NCI-H2107 (cell line): ENCODE measurements around the gene CENPP.

Experiments
- DNase-seq: peaks from one replicate; lab custom pipeline; 2025; lab: John Stamatoyannopoulos, UW

CENPP gene

DNA sequence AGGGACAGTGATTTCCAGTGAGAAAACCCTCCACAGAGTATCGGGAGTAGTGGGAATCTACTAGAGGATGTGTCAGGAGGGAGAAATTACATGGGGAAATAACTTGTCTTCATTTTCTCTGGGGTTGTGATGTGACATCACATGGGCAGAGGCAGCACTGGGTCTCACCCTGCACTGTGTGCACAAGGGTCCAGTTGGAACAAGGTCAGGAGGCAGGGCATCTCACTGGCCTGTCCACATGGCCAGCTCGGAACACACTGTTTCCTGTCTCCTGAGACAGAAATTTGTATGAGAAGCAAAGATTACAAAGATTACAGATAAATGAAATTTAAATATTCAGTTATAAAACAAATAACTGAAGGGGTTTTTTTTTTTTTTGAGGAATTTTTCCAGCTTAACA is 272.6 kb downstream of the CENPP start:
- no peak for DNase-seq

DNA sequence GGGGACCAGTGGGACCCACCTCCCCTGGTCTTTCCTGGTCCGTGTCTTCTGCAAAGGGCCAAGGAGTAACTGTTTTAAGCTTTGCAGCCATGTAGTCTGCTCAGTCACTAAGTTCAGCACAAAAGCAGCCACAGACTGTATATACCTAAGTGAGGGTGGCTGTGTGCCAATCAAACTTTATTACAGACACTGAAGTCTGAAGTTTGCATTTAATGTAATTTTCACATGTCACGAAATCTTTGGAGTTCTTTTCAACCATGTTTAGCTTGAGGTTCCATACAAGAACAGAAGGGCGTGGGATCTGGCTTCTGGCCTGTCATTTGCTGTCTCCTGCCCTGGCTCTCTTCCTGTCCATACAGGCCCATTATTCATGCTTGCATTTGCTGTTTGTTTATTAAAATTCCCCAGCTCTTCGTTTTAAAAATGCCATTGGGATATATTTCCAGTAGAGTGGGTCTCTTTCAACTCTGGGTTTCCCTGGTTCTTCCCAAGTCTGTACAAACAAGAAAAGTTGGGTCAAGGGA is 274.2 kb downstream of the CENPP start:
- no peak for DNase-seq

DNA sequence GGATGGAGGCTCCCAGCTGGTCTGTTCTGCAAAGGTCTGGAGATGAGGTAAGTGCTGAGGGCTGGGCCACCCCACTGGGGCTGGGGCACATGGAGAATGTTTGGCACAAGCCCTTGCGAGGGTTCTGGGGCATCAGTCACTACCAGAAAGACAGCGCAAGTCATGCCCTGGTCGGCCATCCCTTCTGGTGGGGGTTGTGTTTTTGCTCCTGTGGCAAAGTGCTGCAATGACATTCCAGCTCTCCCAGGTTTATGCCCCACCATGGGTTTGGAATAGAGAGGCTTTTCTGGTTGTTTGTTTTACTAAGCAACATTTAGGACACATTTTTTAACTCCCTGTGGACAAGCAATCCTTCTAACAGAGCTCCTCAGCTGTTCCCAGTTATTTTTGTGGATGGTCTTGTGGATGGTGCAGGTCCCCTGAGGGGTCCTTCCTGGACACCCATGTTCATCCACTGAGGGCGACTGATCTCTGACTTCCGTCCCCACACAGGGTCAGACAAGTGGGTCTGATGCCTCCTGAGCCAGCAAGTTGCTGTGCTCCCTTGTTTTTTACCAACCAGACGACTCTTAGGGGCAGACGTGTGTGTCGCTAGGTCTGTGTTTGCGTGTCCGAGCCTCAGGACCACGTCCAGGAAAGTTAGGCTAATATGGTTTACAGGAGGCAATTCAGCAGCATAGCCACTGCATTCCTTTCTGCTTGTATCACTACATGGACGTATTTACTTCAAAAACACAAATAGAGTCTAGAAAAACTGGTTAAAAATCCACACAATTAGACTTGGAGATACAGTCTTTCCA is 274.9 kb downstream of the CENPP start:
- no peak for DNase-seq

DNA sequence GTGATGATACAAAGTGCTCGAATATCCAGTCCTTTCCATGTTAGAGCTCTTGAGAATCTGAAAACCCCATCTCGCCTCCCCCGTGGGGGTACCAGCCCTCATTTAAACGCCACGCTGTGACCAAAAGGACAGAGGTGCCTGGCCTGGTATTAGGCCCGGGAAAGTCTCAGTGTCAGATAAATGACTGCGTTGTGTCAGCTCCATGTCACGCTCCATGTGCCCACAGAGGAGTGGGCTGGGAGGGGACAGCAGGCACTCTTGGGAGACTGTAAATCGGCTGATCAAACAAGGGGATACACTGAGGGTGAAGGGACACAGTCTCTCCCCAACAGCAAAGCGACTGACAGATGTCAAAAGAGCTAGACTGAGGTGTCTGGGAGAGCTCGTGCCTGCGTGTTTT is 275.7 kb downstream of the CENPP start:
- DNase-seq, result no peak

DNA sequence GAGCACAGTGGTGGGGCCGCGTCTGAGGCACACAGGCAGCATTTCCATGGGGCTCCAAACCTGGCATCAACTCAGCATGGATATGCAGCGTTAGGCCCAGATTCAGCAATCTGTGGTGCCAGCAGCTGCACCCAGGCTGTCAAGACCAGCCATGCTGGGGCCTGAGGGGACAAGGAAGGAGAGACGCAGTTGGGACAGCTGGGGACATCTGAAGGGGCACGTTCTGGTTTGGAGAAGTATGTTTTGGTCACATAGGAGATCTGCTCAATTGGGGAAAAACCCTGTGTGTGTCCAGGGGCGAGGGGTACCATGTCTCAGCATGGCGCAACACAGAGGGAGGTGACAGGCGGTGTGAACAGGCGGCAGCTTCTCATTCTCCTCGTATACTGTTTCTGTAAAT is 276.7 kb downstream of the CENPP start:
- no peak for DNase-seq

DNA sequence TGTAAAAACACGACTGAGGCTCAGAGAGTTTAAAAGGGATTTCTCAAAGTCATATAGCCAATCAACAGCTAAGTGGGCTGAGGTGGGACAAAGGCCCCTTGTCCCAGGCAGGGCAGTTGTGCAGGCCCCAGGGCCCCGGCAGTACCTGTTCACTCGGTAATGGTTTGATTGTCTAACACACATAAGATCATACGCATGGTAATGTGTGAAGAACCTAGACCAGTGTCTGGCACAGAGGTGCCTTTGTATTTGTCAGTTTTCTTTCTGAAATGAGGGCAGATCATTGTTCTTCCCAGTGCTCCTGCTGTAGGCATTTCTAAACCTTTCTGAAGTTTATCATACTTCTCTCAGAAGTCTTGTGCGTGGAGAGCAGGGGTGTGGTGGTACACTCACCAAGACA is 277.3 kb downstream of the CENPP start:
- DNase-seq, result no peak

DNA sequence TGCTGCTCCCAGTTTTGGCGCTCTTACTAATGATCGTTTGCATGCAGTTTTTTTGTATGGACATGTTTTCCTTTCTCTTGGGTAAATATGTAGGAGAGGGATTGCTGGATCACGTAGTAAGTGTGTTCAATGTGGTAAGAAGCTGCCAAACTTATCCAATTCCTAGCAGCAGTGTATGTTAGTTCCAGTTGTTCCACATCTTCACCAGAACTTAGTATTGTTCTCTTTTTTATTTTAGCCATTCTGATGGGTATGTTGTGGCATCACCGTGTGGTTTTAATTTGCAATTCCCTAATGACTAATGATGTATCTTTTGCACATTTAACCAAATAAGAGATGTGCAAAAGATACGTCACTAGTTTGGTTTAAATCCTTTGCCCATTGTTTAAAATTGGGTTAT is 278.2 kb downstream of the CENPP start:
- DNase-seq, result no peak

DNA sequence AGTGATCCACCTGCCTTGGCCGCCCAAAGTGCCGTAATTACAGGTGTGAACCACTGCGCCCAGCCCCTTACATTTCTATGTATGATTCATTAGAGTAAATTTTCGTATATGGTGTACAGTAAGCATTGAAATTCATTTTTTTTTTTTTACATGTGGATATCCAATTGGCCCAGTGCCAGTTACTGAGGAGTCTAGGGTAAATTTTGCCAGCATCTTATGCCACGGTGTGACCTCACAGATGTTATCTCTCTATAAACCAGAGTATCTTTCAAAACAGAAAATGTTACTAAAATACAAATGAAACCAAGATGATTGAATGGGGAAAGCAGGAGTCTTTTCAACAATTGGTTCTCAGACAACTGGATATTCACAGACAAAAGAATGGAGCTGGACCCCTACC is 279.5 kb downstream of the CENPP start:
- no peak for DNase-seq

DNA sequence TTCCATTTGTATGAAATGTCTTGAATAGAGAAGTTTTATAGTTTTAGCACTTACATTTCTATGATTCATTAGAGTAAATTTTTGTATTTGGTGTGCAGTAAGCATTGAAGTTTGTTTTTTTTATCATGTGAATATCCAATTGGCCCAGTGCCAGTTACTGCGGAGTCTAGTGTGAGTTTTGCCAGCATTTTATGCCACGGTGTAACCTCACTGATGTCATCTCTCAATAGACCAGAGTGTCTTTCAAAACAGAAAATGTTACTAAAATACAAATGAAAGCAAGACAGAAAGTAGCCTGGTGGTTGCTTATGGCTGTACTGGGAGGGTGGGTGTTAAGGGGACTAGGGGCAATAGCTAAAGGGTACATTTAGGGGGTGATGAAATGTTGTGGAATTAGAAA is 281.3 kb downstream of the CENPP start:
- no peak for DNase-seq

DNA sequence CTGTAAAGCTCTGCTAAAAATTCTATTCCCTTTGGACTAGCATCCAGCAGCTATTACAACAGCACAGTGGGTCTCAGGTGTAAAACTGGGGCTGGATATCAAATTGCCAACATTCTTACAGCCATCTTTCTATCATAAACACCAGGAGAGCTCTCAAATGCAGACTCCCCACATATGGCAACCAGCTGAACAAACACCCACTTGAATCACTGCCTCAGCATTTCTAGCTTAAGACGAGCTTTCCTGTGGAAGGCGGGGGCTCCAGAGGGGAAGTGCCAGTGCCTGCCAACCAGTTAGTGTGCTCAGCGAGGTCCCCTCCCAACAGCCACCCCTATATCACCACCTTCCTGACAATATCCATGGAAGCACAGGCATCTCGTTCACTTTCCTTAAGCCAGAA is 282.0 kb downstream of the CENPP start:
- peak; percentile 76 for DNase-seq

DNA sequence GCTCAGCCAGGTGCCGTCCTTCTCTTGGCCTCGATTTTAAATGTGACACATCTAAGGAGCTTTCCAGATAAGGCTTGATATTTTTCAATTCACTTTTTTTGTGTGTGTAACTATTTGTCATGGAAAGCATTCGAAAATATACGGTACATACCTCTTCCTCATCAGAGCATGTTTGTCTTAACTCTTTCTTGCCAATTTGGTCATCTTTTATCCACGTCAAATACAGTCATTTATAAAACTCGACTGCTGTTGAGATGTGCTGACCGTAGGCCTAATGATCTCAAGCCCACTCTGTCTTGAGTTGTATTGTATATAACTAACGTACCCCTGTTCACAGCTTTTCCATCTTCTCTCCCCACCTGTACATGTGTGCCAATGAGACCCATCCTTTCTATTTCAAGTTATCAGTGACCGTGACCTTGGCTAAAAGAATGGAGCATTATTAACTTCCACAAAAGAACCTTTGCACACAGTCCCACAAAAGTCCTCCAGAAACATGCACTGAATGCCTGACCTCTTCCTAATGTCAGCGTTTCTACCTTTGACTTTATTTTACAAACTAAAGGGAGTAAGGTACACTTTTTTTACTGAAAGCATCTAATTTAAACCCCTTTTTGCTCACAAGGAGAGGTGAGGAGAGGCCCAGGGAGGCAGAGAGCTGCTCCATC is 282.6 kb downstream of the CENPP start:
- DNase-seq, result no peak

DNA sequence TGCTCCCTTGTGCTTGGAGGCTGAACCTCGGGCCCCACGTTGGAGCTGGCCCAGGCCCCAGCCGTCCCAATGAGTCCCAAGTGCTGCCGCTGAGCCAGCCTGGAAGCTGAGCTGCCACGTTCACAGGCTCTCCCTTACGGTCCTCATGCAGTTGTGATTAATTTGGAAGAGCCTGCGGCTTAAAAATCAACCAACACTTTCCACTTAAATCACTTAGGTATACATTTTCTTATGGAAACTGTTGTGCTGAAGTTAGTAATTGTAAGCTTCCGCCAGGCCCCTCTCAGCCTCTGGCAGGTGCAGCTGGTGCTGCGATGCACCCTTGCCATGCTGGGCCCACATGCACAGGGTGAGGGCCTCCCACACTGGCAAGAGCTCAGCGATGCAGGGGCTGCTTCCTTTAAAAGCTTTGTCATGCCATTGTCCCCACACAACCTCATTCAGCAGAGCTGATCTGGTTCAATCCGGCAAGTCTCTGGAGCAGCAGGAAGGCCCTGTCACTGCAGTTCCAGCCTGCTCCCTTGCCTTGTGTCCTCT is 283.2 kb downstream of the CENPP start:
- DNase-seq, result peak; percentile 76

DNA sequence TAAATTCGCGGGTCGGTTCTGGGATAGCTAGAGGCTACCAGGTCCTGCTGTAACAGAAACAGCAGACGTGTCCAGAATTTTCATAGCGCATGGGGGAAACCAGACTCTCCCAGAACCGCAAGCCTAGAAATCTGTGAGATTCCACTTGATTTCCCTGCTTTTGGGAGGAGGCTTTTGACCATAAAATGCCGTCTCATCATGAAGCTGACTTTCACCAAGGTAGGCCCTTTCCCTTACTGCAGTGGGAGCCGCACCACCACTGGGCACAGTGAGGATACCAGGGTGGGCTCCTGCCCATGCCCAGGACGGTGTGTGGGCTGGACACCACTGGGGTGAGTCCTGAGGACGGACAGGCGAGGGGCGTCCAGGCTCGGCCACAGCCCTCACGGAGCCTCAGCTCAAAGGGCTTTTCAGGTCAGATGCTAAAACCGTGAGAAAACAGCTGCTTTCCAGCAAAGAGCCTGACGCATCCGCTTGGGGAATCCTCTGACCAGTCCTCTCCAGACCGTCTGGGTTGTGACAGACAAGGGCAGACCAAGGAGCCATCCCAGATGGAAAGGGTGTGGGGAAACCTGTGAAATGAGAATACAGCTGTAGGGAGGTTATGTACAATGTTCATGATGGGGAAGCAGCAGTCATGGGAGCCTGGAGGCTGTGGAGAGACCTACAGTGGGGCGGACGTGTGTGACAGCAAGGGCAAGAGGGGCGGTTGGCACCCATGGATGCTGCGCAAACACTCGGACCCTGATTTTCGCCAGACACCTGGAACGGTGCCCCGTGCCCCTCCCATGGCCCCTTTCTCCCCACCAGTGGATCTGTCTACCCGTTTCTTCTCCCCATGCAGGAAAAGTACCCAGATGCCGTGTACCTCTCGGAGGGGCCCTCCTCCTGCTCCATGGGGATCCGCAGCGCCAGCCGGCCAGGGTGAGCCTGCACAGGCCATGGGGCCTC is 285.0 kb downstream of the CENPP start:
- DNase-seq, result no peak

DNA sequence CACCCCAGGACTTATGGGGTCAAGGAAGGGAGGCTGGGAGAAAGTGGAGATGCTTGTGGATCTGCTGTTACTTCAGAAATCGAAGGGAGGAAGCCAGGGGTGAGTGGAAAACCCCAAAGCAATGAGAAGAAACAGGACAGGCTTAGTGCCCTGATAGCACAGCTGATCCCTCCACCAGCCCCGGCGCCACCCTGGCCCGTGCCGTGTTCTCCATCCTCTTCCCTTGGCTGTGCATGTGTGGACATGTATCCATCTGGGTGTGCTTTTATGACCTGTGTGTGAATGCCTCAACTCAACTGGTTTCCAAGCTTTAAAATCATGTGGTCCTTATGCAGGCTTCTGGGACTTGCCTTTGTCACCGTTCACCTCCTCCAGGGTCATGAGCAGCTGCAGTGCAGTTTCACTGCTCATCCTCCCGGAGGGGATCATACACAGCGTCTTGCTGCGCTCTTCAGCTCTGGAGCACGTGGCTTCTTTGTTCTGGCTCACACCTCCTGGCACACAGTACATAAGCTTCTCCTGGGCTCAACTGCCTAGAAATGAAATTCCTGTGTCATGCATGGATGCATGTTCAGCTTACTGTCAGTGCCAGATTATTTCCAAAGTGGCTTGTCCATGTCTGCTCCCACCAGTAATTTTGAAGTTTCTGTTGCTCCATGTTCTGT is 286.0 kb downstream of the CENPP start:
- DNase-seq, result no peak

DNA sequence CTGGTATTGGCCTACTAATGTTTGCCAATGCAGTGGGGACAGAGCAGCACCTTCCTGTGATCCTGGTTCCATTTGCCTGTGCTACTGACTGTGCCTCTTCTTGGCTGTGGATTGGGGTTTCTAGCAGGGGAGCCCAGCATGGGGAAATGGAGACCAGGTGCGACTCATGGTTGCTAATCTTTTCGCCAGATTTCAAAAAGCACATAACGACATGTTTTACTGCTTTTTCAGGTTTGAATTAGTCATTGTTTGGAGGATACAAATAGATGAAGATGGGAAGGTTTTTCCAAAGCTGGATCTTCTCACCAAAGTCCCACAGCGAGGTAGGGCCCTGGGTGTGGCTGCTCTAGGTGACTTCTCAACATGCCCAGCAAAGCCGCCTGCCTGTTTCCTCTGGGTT is 286.5 kb downstream of the CENPP start:
- DNase-seq, result no peak

DNA sequence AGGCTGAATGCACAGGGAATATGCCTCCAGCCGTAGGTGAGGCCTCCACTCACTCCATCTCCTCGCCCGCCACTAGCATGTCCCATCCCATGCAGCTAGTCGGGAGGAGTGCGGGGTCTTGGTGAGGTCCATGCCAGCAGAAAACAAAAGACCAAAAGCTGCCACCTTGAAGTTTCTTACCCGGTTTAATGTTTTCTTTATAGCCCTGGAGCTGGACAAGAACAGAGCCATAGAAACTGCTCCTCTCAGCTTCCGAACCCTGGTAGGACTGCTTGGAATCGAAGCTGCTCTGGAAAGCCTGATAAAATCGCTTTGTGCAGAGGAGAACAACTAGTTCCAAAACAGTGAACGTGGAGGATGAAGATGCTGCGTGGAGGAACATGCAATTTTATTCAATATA is 287.1 kb downstream of the CENPP start:
- no peak for DNase-seq

DNA sequence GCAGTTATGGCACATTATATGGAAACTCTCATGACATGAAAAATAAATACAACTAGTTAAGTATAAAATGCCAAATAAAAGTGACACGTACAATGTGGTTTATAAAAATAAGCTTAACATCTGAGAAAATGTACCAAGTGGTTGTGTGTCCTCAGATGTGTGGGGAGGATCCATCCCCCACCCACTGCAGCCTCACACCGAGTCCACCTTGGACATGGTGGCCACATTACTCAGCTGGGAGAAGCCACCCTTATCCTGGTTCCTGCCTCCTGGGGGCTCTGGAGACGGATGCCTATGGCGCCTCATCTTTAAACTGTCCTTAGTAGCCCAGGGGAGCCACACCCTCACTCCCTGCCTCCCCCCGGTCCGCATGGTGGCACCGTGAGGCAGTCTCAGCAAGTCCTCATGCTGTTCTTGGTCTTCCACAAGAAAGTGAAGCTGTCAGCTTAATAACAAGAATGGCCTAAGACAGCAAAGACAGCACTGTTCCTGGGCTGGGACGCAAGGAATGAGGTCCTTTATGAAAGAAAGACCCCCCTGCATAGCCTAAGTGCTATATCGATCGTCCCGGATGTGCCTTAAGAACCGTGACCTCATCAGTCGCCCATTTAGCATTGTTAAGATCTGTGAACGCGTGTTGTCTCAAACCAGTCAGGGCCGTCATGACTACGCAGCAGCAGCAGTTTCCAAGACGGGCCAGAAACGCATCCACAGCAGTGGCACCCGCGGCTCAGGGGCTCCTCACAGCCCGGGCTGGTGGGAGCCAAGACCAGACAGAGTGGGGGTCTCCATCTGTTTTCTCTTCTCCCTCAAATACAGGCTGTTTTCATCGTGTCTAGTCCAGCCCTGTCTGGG is 287.7 kb downstream of the CENPP start:
- DNase-seq, result no peak

DNA sequence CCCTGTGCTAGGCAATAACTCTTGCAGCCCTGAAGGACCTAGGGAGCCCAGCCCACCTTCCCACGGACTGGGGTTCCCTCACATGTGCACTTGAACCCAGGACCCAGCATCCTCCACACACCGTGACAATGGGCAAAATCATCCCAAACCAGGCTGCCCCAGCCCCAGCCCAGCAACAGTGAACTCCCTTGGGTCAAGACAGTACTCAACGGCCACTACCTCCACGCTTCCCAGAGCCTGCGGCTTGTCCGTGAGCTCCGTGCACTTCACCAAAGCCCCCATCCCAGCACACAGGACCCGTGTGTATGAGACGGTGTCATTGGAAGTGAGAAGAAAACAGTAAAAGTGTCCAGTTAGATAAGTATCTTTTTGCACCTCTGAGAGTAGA is 288.4 kb downstream of the CENPP start:
- no peak for DNase-seq

DNA sequence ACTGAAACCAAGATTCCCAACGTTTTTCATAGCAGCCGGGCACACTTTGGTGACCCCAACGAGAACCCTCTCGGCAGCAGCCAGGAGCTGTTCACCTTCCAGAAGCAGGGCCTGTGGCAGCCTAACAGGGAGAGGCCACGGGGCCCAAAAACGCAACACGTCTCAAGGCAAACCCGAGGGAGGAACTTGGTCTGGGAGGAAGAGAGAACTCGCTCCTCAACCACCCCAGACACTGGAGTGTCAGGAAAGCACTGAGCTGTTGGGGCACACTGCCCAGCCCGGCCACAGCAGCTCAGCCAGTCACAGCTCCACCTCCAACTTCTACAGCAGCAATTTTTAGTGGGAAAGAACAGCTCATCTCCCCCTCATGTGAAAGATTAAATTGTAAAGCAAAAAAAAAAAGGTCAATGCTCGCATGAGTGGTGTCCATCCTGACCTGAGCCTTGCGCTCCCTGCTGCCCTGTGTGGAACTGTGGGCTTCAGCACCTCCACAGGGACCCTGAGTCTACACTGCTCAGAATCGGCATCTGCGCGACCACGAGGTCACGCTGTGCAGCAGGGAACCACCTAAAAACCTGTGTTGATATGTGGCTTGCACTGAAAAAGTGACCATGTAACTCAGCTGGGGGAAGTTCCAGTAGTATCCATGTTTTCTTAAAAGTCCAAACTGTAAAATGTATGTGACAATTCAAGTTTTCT is 289.2 kb downstream of the CENPP start:
- DNase-seq, result no peak

DNA sequence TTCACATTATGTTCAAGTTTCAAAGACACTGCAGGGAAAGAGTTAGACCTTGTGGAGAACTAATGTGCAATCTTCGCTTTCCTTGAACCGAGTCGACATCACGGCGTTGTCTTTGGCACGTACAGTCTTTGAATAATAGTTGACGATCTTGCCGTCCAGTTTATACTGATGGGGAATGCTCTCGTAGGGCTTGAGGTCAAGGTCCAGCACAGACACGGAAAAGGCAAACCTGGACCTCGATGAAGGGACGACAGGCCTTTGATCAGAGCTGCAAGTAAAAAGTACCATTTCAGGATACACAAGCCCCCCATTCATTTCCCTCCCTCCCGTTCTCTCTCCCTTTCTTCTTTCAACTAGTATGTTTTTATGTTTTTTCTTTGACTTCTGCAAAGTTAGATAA is 290.0 kb downstream of the CENPP start:
- DNase-seq, result no peak
